Type B pancreatic cell (in vitro differentiated cells): ENCODE results near the gene NSD1. TPM values are rescaled to one million over a fixed set of nuclear protein-coding genes. Genes with fewer than 3 reads are reported as not detected.
A peak's percentile ranks its signal among the peaks of the same experiment; 100 is the strongest.

Source experiments
- DNase-seq: peaks from one replicate; pipeline ENCODE4 v3.0.0; 2021; ENCODE audit warnings: mixed read lengths; ENCODE audit not compliant: unreplicated experiment; ENCODE audit errors: extremely low spot score
- H3K27ac Mint-ChIP-seq: 2 replicates; pipeline ENCODE4 v1.8.0; 2021; ENCODE audit warnings: mild to moderate bottlenecking, mixed read lengths
- H3K27me3 Mint-ChIP-seq: 2 replicates; pipeline ENCODE4 v1.8.0; 2021; ENCODE audit warnings: mixed read lengths
- H3K36me3 Mint-ChIP-seq: 2 replicates; pipeline ENCODE4 v1.8.0; 2021; ENCODE audit warnings: mixed read lengths
- H3K4me1 Mint-ChIP-seq: one replicate; pipeline ENCODE4 v1.8.0; 2021; ENCODE audit warnings: mixed read lengths; ENCODE audit not compliant: unreplicated experiment
- H3K4me3 Mint-ChIP-seq: 2 replicates; pipeline ENCODE4 v1.8.0; 2021; ENCODE audit warnings: mild to moderate bottlenecking, mixed read lengths
- H3K9me3 Mint-ChIP-seq: 2 replicates; pipeline ENCODE4 v1.8.0; 2021; ENCODE audit warnings: mixed read lengths
- CTCF ChIP-seq: fragments of 200-600 bp; sonication (generic); conservative IDR thresholded peaks from 2 replicates; pipeline ENCODE4 v1.5.0; 2021; ENCODE audit warnings: antibody characterized with exemption, mild to moderate bottlenecking
- total RNA-seq: library from RNA; stranded (reverse); gene quantifications from 2 replicates; pipeline ENCODE4 v1.2.1, GENCODE V29; 2021; ENCODE audit warnings: low replicate concordance

Gene NSD1
- total RNA-seq, 1 donor from 2014 or later, result 115 TPM

- no peak overlapping the region for H3K27ac Mint-ChIP-seq
- peaks cover 21% of the 10 kb centered on the region for H3K36me3 Mint-ChIP-seq
- H3K4me3 Mint-ChIP-seq, result no peak overlapping the region
- peaks cover 10% of the 10 kb centered on the region for H3K4me1 Mint-ChIP-seq
- TF ChIP-seq CTCF, result peak; percentile 65
- H3K27me3 Mint-ChIP-seq, result no peaks in the 10 kb centered on the region
- DNase-seq, result no peak
- H3K9me3 Mint-ChIP-seq, result no peaks in the 10 kb centered on the region
Measured at GRCh38 chr5:177228751-177229150, 95.2 kb downstream of the NSD1 start.

GRCh38 chr5:177230660-177231059, 97.1 kb downstream of the NSD1 start:
- Mint-ChIP-seq H3K36me3 (peaks cover 12% of the 10 kb centered on the region), H3K4me3 (no peak overlapping the region), H3K9me3 (no peaks in the 10 kb centered on the region), H3K27me3 (no peaks in the 10 kb centered on the region), H3K4me1 (peaks cover 10% of the 10 kb centered on the region), H3K27ac (no peak overlapping the region)
- no peak for DNase-seq
- no peak for TF ChIP-seq CTCF

- Mint-ChIP-seq H3K27ac (no peak overlapping the region), H3K4me1 (peaks cover 10% of the 10 kb centered on the region), H3K9me3 (no peaks in the 10 kb centered on the region)
Measured at GRCh38 chr5:177231479-177232250, 98.1 kb downstream of the NSD1 start.

GRCh38 chr5:177232358-177232757, 98.8 kb downstream of the NSD1 start:
- Mint-ChIP-seq H3K27ac (peak overlapping the region; percentile 54), H3K4me1 (peaks cover 10% of the 10 kb centered on the region), H3K4me3 (no peak overlapping the region), H3K9me3 (no peaks in the 10 kb centered on the region), H3K27me3 (no peaks in the 10 kb centered on the region), H3K36me3 (peaks cover 16% of the 10 kb centered on the region)
- TF ChIP-seq CTCF, result no peak
- DNase-seq, result no peak

More at GRCh38 chr5:177231479-177232250, 98.1 kb downstream of the NSD1 start:
- H3K4me3 Mint-ChIP-seq, result no peak overlapping the region
- no peaks in the 10 kb centered on the region for H3K27me3 Mint-ChIP-seq
- H3K36me3 Mint-ChIP-seq, result peaks cover 16% of the 10 kb centered on the region
- DNase-seq, result no peak
- no peak for TF ChIP-seq CTCF

- Mint-ChIP-seq H3K4me1 (peaks cover 10% of the 10 kb centered on the region), H3K36me3 (peaks cover 17% of the 10 kb centered on the region), H3K27ac (peak overlapping the region; percentile 54), H3K4me3 (no peak overlapping the region), H3K9me3 (no peaks in the 10 kb centered on the region), H3K27me3 (no peaks in the 10 kb centered on the region)
- TF ChIP-seq CTCF, result no peak
- DNase-seq, result no peak
Measured at GRCh38 chr5:177232761-177233160, 99.2 kb downstream of the NSD1 start.
